GM12878 (cell line): ENCODE data around the gene RPS6KA2. TPM values are rescaled to one million over a fixed set of nuclear protein-coding genes. Genes with fewer than 3 reads are reported as not detected.

Experiments used
- ATAC-seq: fragments of 200-7000 bp; cut with Tn5 transposase; 3 replicates; pipeline ENCODE4 v1.9.1; 2020; ENCODE audit warnings: mild to moderate bottlenecking, moderate library complexity
- BruUV-seq: library from RNA; stranded (reverse); fragments of 400-500 nt; replicated peaks from 2 replicates; lab custom pipeline; 2021; lab: Mats Ljungman, UMichigan
- CTCF ChIA-PET: fragments of 300-600 bp; sonication (Branson Sonifier 250); formaldehyde crosslinking; extraction: SDS; loops from one replicate; lab custom pipeline; 2021; ENCODE audit warnings: inconsistent platforms; lab: Yijun Ruan, JAX
- POLR2A ChIA-PET: fragments of 350-600 bp; formaldehyde crosslinking; extraction: SDS; loops from one replicate; lab custom pipeline; 2021; ENCODE audit warnings: inconsistent platforms; lab: Charles Lee
- RAD21 ChIA-PET: fragments of 300-600 bp; sonication (Branson Sonifier 250); formaldehyde crosslinking; loops from one replicate; lab custom pipeline; 2023; ENCODE audit warnings: antibody characterized with exemption; ENCODE audit not compliant: unreplicated experiment; lab: Charles Lee
- SMC1A ChIA-PET: fragments of 300-600 bp; sonication (Branson Sonifier 250); formaldehyde crosslinking; loops from one replicate; lab custom pipeline; 2023; ENCODE audit not compliant: unreplicated experiment, uncharacterized antibody; lab: Charles Lee
- DNase-seq: peaks from one replicate; pipeline ENCODE4 v3.0.0-alpha.2; 2011; ENCODE audit warnings: low read depth, low spot score
- FAIRE-seq: peaks from 3 replicates; lab custom pipeline; 2011; peaks lifted over from hg19 to GRCh38; lab: Jason Lieb, UNC
- H2AFZ ChIP-seq: 2 replicates; pipeline ENCODE4 v1.6.0; 2011; ENCODE audit warnings: low read depth, low read length, control low read depth; ENCODE audit not compliant: control insufficient read depth
- H3K27ac ChIP-seq: 2 replicates; pipeline ENCODE4 v1.5.1; 2011; ENCODE audit warnings: control low read depth; ENCODE audit not compliant: control insufficient read depth, insufficient read depth
- H3K27me3 ChIP-seq, 2 experiments: replicated peaks in 1 of 2; 2 replicates each; pipeline versions ENCODE4 v1.6.0 to v1.6.1; 2011; ENCODE audit warnings: low read length in 1 of 2; ENCODE audit not compliant: control insufficient read depth in 2 of 2, insufficient read depth in 2 of 2
- H3K36me3 ChIP-seq, 2 experiments: 2 replicates each; pipeline ENCODE4 v1.5.1; 2011; ENCODE audit warnings: low read length in 1 of 2; ENCODE audit not compliant: control insufficient read depth in 2 of 2, insufficient read depth in 2 of 2
- H3K4me1 ChIP-seq: 2 replicates; pipeline ENCODE4 v1.6.1; 2011; ENCODE audit warnings: mild to moderate bottlenecking, low read length, moderate library complexity, mixed read lengths; ENCODE audit not compliant: control insufficient read depth, insufficient read depth
- H3K4me2 ChIP-seq: 2 replicates; pipeline ENCODE4 v1.6.0; 2011; ENCODE audit warnings: control low read depth; ENCODE audit not compliant: control insufficient read depth, insufficient read depth
- H3K4me3 ChIP-seq: fragments of 200-600 bp; sonication (generic); 2 replicates; pipeline ENCODE4 v1.5.1; 2016
- H3K79me2 ChIP-seq: 2 replicates; pipeline ENCODE4 v1.6.0; 2011; ENCODE audit warnings: low read length; ENCODE audit not compliant: control insufficient read depth, insufficient read depth
- H3K9ac ChIP-seq: 2 replicates; pipeline ENCODE4 v1.8.0; 2011; ENCODE audit warnings: low read length, control low read depth, mixed read lengths; ENCODE audit not compliant: control insufficient read depth, insufficient read depth
- H3K9me3 ChIP-seq: replicated peaks from 3 replicates; pipeline ENCODE4 v1.5.1; 2011; ENCODE audit warnings: mild to moderate bottlenecking, low read length; ENCODE audit not compliant: control insufficient read depth, insufficient read depth
- H4K20me1 ChIP-seq: 2 replicates; pipeline ENCODE4 v1.6.0; 2011; ENCODE audit not compliant: control insufficient read depth, insufficient read depth
- EED ChIP-seq: sonication (generic); IDR thresholded peaks from 2 replicates; pipeline ENCODE4 v1.6.1; 2016; ENCODE audit warnings: antibody characterized with exemption, low read depth
- ESRRA ChIP-seq: IDR thresholded peaks from 2 replicates; pipeline ENCODE4 v1.6.1; 2012; ENCODE audit warnings: mild to moderate bottlenecking, low read length, improper control_type of control experiment
- EZH2 ChIP-seq: IDR thresholded peaks from 2 replicates; pipeline ENCODE4 v1.6.1; 2012; ENCODE audit warnings: low read depth, mild to moderate bottlenecking, control low read depth, inconsistent platforms, low read length, borderline replicate concordance; ENCODE audit not compliant: control insufficient read depth
- FOXM1 ChIP-seq: IDR thresholded peaks from 2 replicates; pipeline ENCODE4 v1.6.1; 2012; ENCODE audit warnings: low read depth, mild to moderate bottlenecking, inconsistent platforms, low read length, moderate library complexity
- HCFC1 ChIP-seq: fragments of 150-350 bp; IDR thresholded peaks from 2 replicates; pipeline ENCODE4 v1.6.1; 2014; ENCODE audit warnings: low read length
- MTA3 ChIP-seq: IDR thresholded peaks from 2 replicates; pipeline ENCODE4 v1.6.1; 2012; ENCODE audit warnings: low read length, inconsistent platforms, borderline replicate concordance
- MXI1 ChIP-seq: fragments of 150-350 bp; IDR thresholded peaks from 2 replicates; pipeline ENCODE4 v1.6.1; 2011; ENCODE audit warnings: low read depth, mild to moderate bottlenecking, inconsistent platforms, low read length, improper control_type of control experiment
- NFYA ChIP-seq: IDR thresholded peaks from 2 replicates; pipeline ENCODE4 v1.6.1; 2011; ENCODE audit warnings: low read depth, mild to moderate bottlenecking, low read length, improper control_type of control experiment, borderline replicate concordance
- POLR2A ChIP-seq: IDR thresholded peaks from 2 replicates; pipeline ENCODE4 v1.6.1; 2011; ENCODE audit warnings: low read depth, mild to moderate bottlenecking, low read length
- POU2F2 ChIP-seq: IDR thresholded peaks from 3 replicates; pipeline ENCODE4 v1.6.1; 2011; ENCODE audit warnings: low read depth, mild to moderate bottlenecking, low read length, borderline replicate concordance
- SUPT20H ChIP-seq: IDR thresholded peaks from 2 replicates; pipeline ENCODE4 v1.6.1; 2011; ENCODE audit warnings: low read depth, mild to moderate bottlenecking, low read length, moderate library complexity, borderline replicate concordance; ENCODE audit not compliant: control insufficient read depth
- TBL1XR1 ChIP-seq: IDR thresholded peaks from 2 replicates; pipeline ENCODE4 v1.6.1; 2012; ENCODE audit warnings: low read depth, low read length, improper control_type of control experiment
- TCF12 ChIP-seq: IDR thresholded peaks from 2 replicates; pipeline ENCODE4 v1.6.1; 2011; ENCODE audit warnings: low read depth, mild to moderate bottlenecking, low read length
- WGBS: methylation state at CpG from one replicate; pipeline ENCODE4 v1.1.6; 2016; ENCODE audit warnings: low lambda C conversion rate; ENCODE audit not compliant: insufficient replicate concordance, insufficient coverage; ENCODE audit errors: missing lambda C conversion rate; 5-methylcytosine and 5-hydroxymethylcytosine counted together
- in situ Hi-C: fragments of 300-500 bp; cut with MboI; formaldehyde crosslinking; loops from 9 replicates; pipeline ENCODE4 v1.14.3; 2018; ENCODE audit warnings: mixed read lengths
- intact Hi-C: fragments of 100-400 bp; cut with micrococcal nuclease; formaldehyde crosslinking; loops from one replicate; pipeline ENCODE4 v1.14.2; 2022; ENCODE audit not compliant: unreplicated experiment
- polyA plus RNA-seq, 11 experiments: library from polyadenylated mRNA; depleted of rRNA in 4 of 11; unstranded in 6 of 11; stranded (reverse) in 5 of 11; fragments of >200 nt; fragmentation: Nextera tagmentation in 4 of 11; fragmentation: Illumina TruSeq in 1 of 11; extraction: Ambion mirVana in 4 of 11; extraction: Trizol in 1 of 11; gene quantifications; 1 replicate in 1 of 11; 2 replicates in 10 of 11; pipeline versions ENCODE4 v1.2.1 to v1.2.3, GENCODE V29; 2011 to 2016; ENCODE audit warnings: inconsistent platforms in 2 of 11, missing spikeins in 2 of 11, low read depth in 1 of 11
- total RNA-seq, 4 experiments: library from RNA; depleted of rRNA in 3 of 4; stranded (reverse); fragments of >200 nt in 3 of 4; fragmentation: Illumina TruSeq in 1 of 4; extraction: Trizol in 1 of 4; gene quantifications; 2 replicates each; pipeline versions ENCODE4 v1.2.1 to v1.2.3, GENCODE V29; 2013 to 2021

RPS6KA2 gene
- total and polyA plus RNA-seq, 10 of the 15 experiments (the other 5 are each of a cell fraction or from before 2014, with no cell fraction given): 0.02 to 1.0 (median 0.22) TPM; not detected in 1

GRCh38 chr6:166454692-166455515 is 172.1 kb downstream of the RPS6KA2 start:
- no peak overlapping the region for H3K27ac ChIP-seq
- H4K20me1 ChIP-seq: no peaks in the 10 kb centered on the region
- ChIA-PET POLR2A (no interaction called here), CTCF (interaction anchor here (1.4 kb wide), 1 partner anchor 179 kb away, joined by 4 read pairs; no protein-coding TSS in a partner anchor), SMC1A (interaction anchor here (1.3 kb wide), 1 partner anchor 157 kb away, joined by 3 read pairs; no protein-coding TSS in a partner anchor), RAD21 (no interaction called here)
- intact Hi-C loops: loop anchor here (10.0 kb wide), 1 partner anchor 300 kb away; no protein-coding TSS in a partner anchor
- H3K9ac ChIP-seq: no peak overlapping the region
- TF ChIP-seq FOXM1 (no peak), ESRRA (no peak), EED (no peak), TCF12 (no peak)
- no peaks in the 10 kb centered on the region for H3K27me3 ChIP-seq
- no peaks in the 10 kb centered on the region for H3K36me3 ChIP-seq
- no peaks in the 10 kb centered on the region for H3K4me1 ChIP-seq
- no peak overlapping the region for H3K4me2 ChIP-seq
- in situ Hi-C loops: no loop called here
- ATAC-seq (no peak), FAIRE-seq (no peak), DNase-seq (no peak)
- no peak overlapping the region for H3K4me3 ChIP-seq
- H3K79me2 ChIP-seq: no peaks in the 10 kb centered on the region
- no TSS peak for BruUV-seq
- peaks cover 16% of the 10 kb centered on the region; the same call in 2 of the 3 replicates for H3K9me3 ChIP-seq
- no peak overlapping the region for H2AFZ ChIP-seq
- WGBS: 76% methylated on average over 19 of the region's 25 CpGs

DNA sequence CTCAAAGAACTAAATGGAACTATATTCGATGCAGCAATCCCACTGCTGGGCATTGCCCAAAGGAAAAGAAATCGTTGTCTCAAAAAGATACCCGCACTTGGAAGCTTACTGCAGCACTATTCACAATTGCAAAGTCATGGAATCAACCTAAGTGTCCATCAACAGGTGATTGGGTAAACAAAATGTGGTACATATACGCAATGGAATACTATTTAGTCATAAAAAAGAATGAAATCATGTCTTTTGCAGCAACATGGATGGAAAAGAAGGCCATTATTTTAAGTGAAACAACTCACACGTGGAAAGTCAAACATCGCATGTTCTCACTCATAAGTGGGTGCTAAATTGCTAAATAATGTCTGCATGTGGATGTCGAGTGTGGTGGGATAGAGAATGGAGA is 173.4 kb downstream of the RPS6KA2 start:
- Histone ChIP-seq H3K4me1 (no peaks in the 10 kb centered on the region), H3K4me3 (no peak overlapping the region), H3K27me3 (no peaks in the 10 kb centered on the region), H3K9ac (no peak overlapping the region), H4K20me1 (no peaks in the 10 kb centered on the region)
- BruUV-seq: no TSS peak
- ChIA-PET CTCF (no interaction called here), POLR2A (no interaction called here), RAD21 (no interaction called here)
- TF ChIP-seq HCFC1 (no peak), SUPT20H (no peak), MXI1 (no peak), EED (no peak), TBL1XR1 (no peak), NFYA (no peak), POLR2A (no peak), EZH2 (no peak), MTA3 (no peak), POU2F2 (no peak)
- TF ChIP-seq, all 136 proteins: peak for 0
- ATAC-seq (no peak), DNase-seq (no peak), FAIRE-seq (no peak)
- WGBS: 62% methylated on average over 7 of the region's 7 CpGs
- peaks cover 16% of the 10 kb centered on the region; the same call in 2 of the 3 replicates for H3K9me3 ChIP-seq
- SMC1A ChIA-PET: no interaction called here
- H3K27ac ChIP-seq: no peak overlapping the region
- in situ Hi-C loops: no loop called here
- intact Hi-C loops: loop anchor here (10.0 kb wide), 1 partner anchor 301 kb away; no protein-coding TSS in a partner anchor
- no peaks in the 10 kb centered on the region for H3K79me2 ChIP-seq
- no peak overlapping the region for H3K4me2 ChIP-seq
- no peak overlapping the region for H2AFZ ChIP-seq
- H3K36me3 ChIP-seq: no peaks in the 10 kb centered on the region
